ENCODE data around the gene BRAF. TPM values are rescaled to one million over a fixed set of nuclear protein-coding genes. Genes with fewer than 3 reads are reported as not detected.

The BRAF gene
- total RNA-seq, 1 donor from 2014 or later: 44.6 TPM

- Mint-ChIP-seq H3K36me3 (peaks cover 21% of the 10 kb centered on the region), H3K27ac (no peak overlapping the region)
- TF ChIP-seq CTCF (IDR thresholded peaks at IDR 0.05; ENCODE audit: unreplicated experiment): no peak
Observed at GRCh38 chr7:140691376-140692045, 233.2 kb downstream of the BRAF start.

GRCh38 chr7:140689199-140690152, 235.3 kb downstream of the BRAF start:
- no peak for TF ChIP-seq CTCF (IDR thresholded peaks at IDR 0.05; ENCODE audit: unreplicated experiment)
- Mint-ChIP-seq H3K4me3 (no peak overlapping the region), H3K27me3 (ENCODE audit: low read depth) (no peaks in the 10 kb centered on the region), H3K36me3 (peaks cover 28% of the 10 kb centered on the region), H3K27ac (no peak overlapping the region), H3K4me1 (no peaks in the 10 kb centered on the region), H3K9me3 (no peaks in the 10 kb centered on the region)
- no peak for DNase-seq (ENCODE audit: low spot score in 2 of 2, unreplicated experiment in 2 of 2)

More at GRCh38 chr7:140691376-140692045, 233.2 kb downstream of the BRAF start:
- H3K9me3 Mint-ChIP-seq: no peaks in the 10 kb centered on the region
- no peak overlapping the region for H3K4me3 Mint-ChIP-seq
- peaks cover 7% of the 10 kb centered on the region for H3K4me1 Mint-ChIP-seq
- DNase-seq (ENCODE audit: low spot score in 2 of 2, unreplicated experiment in 2 of 2): no peak
- no peaks in the 10 kb centered on the region for H3K27me3 Mint-ChIP-seq (ENCODE audit: low read depth)

- peaks cover 32% of the 10 kb centered on the region for H3K36me3 Mint-ChIP-seq
- H3K27me3 Mint-ChIP-seq (ENCODE audit: low read depth): no peaks in the 10 kb centered on the region
- no peak for TF ChIP-seq CTCF (IDR thresholded peaks at IDR 0.05; ENCODE audit: unreplicated experiment)
- no peak for DNase-seq (ENCODE audit: low spot score in 2 of 2, unreplicated experiment in 2 of 2)
- no peak overlapping the region for H3K4me3 Mint-ChIP-seq
- no peaks in the 10 kb centered on the region for H3K9me3 Mint-ChIP-seq
- H3K27ac Mint-ChIP-seq: no peak overlapping the region
- H3K4me1 Mint-ChIP-seq: no peaks in the 10 kb centered on the region
Observed at GRCh38 chr7:140688341-140688740, 236.4 kb downstream of the BRAF start.

DNA sequence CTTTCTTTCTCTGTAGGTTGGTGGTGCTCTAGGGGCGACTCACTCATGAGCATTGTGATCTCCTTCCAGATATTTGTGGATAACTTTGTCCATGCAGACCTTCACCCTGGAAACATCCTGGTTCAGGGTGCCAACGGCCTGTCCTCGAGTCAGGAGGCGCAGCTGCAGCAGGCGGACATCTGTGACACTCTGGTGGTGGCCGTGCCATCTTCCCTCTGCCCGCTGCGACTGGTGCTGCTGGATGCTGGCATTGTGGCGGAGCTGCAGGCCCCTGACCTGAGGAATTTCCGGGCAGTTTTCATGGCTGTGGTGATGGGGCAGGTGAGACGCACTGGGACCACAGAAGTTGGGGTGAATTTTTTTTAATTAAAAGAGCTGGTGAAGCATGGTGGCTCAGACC, 237.8 kb downstream of the BRAF start:
- Mint-ChIP-seq H3K36me3 (peaks cover 32% of the 10 kb centered on the region), H3K4me1 (no peaks in the 10 kb centered on the region), H3K9me3 (no peaks in the 10 kb centered on the region), H3K27me3 (ENCODE audit: low read depth) (no peaks in the 10 kb centered on the region), H3K4me3 (no peak overlapping the region), H3K27ac (no peak overlapping the region)
- no peak for DNase-seq (ENCODE audit: low spot score in 2 of 2, unreplicated experiment in 2 of 2)
- TF ChIP-seq CTCF (IDR thresholded peaks at IDR 0.05; ENCODE audit: unreplicated experiment): no peak

GRCh38 chr7:140685407-140686087, 239.2 kb downstream of the BRAF start:
- H3K27ac Mint-ChIP-seq: no peak overlapping the region
- H3K27me3 Mint-ChIP-seq (ENCODE audit: low read depth): no peaks in the 10 kb centered on the region
- peaks cover 33% of the 10 kb centered on the region for H3K36me3 Mint-ChIP-seq
- no peak for TF ChIP-seq CTCF (IDR thresholded peaks at IDR 0.05; ENCODE audit: unreplicated experiment)
- no peak overlapping the region for H3K4me3 Mint-ChIP-seq
- no peaks in the 10 kb centered on the region for H3K9me3 Mint-ChIP-seq
- no peaks in the 10 kb centered on the region for H3K4me1 Mint-ChIP-seq
- DNase-seq (ENCODE audit: low spot score in 2 of 2, unreplicated experiment in 2 of 2): no peak
